Ureter (tissue), 1 donor: ENCODE data around the gene CDCP1. TPM values are rescaled to one million over a fixed set of nuclear protein-coding genes. Genes with fewer than 3 reads are reported as not detected.

ENCODE experiments used
- DNase-seq: peaks from one replicate; pipeline ENCODE4 v3.0.0-alpha.2; 2020; ENCODE audit warnings: low spot score
- total RNA-seq: library from RNA; stranded (reverse); gene quantifications from one replicate; pipeline ENCODE4 v1.2.4, GENCODE V29; 2023
- donor health status: DM: yes; HTN: yes; CAD: no.

Gene CDCP1
- total RNA-seq: 40.6 TPM

DNA sequence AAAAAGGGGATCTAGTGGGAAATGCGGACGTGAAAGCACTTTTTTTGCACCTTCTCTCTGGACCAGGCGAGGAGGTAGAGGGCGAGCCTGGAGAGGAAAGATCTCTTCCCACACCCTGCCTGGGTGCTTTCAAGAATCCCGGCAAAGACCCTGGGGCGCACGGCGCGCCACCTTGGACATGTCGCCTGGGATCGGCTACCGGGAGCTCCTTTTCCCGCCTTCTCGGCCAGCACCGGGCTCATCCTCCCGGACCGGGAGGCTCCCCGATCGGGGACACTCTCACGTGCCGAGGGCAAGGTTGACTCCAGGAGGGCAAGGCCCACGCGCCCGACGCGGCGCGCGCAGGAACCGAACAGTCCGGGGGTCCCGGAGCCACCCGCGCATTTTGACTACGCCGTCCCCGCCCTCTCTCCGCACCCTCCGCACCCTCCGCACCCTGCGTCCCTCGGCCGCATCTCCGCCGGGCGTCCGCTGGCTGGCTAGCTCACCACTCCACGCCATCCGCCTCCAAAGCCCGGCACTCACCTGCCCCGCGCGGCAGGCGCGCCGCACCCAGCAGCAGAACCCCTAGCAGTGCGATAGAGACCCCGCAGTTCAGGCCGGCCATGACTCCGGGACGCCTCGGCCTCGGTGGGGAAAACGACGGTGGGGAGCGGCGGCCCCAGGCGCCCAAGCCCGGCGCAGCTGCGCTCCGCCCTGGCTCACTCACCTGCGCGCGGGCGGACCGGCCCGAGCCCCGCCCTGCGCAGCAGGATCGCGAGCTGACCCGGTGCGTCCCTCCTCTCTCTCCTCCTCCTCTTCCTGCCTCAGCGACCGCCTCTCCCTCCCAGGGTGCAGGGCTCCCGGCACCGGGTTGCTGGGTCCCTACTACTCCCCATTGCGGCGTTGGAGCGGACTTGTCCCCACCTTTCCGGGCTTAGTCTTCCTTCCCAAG lies at the start of gene CDCP1:
Gene CDCP1, minus strand, starts transcription at position 698 of the 934 bp plus-strand sequence. Its CDS starts 91 bp downstream, at position 607.
- peak; percentile 65 for DNase-seq

DNA sequence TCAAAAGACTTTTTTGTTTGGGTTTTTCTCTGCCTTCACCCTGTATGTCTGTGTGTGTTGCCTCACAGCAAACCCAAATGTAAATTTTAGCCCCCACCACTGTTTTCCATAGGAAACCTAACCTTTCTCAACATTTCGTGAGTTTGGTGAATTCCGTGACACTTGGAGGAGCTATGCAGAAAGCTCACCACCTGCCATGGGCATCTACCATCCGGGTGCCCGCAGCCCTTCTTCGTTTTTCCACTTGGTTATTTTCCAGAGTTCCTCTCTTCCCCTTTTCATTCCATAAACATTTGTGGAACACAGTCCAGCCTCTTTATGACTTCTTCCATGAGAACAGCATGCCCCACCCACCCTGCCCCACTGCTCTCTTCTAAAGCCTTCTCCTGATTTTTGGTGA lies 48.6 kb upstream of the CDCP1 start:
- DNase-seq: no peak

DNA sequence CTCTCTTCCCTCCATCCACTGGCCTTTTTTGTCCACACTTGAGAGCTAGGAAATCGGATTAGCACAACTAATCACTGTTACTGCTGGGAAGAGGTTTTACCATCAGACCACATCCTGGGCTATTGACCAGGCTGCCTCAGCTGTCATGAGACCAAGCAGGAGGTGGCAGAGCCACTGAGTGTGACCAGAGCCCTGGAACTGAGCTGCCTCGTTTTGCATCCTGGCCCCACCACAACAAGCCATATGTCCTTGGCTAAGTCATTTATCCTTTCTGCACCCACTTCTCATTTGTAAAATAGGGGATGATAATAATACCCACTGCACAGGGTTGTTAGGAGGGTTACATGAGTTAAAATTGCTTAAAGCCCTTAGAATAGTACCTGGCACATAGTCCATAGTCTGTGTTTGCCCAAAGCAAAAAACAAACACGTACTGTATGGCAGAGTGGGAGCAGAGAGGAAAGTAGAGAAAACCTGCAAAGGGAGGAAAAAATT lies 45.8 kb upstream of the CDCP1 start:
- DNase-seq: no peak

DNA sequence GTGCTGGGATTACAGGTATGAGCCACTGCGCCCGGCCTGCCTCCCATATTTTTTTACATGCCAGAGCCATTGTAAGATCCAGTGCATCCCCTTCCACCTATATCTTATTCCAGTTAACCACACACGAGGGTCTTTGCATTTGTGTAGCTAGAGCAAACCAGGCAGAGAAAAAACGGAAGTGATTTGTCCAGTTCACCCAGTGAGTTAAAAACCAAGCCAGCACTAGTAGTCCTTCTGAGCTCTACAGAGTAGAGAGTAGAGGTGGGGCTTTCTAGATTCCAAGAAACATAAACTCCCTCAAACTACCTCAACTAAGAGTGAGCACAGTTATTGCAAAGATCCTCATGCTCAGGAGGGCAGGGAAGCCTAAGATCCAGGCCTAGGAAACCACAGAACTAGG lies 45.2 kb upstream of the CDCP1 start:
- DNase-seq: no peak

GRCh38 chr3:45188719-45189659 lies 42.8 kb upstream of the CDCP1 start:
- DNase-seq: no peak

- no peak for DNase-seq
Observed at GRCh38 chr3:45187694-45188141, 41.5 kb upstream of the CDCP1 start.

GRCh38 chr3:45186871-45187270 lies 40.7 kb upstream of the CDCP1 start:
- DNase-seq: no peak

DNA sequence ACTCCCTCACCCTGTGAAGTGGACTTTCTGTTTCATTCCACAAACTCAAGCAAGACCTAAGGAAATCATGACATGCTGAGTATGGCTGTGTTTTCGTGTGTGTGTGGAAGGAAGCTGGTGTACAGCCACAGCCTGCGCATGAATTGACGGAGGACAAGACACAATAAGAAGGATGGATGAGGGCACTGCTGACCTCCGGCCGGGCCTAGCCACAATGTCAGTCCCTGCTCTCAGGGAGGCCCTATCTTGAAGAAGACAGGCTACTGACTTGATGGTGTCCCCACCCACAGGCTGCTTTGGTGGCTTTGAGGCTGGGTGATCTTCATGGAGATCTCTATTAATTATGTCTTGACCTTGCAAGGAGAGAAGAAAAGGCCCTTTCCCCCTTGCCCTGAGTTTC lies 39.3 kb upstream of the CDCP1 start:
- DNase-seq: no peak

DNA sequence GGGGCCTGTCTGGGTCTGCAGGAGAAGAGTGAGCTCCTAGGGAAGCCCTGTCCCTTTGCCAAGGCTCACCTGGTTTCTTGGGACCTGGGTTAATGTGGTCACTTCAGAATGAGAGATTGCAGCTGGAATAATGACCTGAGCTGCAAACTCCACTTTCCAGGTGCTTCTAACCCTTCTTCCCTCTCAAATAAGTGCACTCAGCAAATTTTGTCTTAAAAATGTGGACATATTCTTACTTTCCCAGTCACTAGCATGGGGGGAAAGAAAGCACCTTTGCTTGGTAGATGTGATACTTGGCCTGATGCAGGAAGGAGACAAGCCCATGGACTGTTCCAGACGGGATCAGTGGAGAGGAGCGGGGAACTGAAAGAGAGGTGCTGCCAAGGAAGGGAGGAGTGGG lies 38.9 kb upstream of the CDCP1 start:
- no peak for DNase-seq

GRCh38 chr3:45183872-45184262 lies 37.7 kb upstream of the CDCP1 start:
- no peak for DNase-seq

DNA sequence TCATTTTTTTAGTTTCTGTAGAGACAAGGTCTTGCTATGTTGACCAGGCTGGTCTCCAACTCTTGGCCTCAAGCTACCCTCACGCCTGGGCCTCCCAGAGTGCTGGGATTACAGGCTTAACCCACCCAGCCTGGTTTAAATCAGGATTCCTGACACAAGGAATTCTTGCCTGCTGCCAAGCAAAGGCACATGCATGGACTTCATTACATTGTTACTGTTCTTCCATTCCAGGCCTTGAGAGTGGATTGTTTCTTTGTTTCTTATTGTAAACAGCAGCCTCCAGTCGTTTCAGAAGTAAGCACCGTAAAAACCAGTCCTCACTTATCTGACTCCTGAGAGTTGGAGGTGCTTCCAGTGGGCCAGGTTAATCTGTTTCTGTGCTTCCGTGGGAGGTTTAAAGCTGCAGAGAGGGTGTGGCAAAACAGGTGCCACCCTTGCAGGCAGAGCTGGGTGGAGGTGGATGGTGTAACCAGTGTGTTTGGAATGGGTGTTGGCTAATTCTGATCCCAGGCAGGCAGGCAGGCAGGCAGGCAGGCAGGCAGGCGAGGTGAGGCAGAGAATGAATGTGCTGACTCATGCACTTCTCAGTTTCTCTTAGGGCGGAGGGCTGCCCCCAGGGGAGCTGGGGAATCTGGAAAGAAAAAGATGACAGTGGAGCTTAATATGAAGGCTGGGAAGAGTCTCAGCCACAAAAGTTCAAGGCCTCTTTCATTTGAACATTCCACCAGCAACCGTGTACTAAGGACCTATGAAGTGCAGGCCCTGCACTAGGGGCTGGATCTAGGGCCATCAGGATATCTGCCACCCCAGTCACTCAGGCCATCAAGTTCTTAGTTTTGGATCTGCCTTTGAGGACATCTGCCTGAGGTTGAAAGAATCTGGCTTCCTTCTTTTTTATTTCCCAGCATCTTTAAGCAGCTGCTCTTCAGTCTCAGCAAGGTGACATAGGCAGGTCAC lies 37.0 kb upstream of the CDCP1 start:
- peak; percentile 82 for DNase-seq

DNA sequence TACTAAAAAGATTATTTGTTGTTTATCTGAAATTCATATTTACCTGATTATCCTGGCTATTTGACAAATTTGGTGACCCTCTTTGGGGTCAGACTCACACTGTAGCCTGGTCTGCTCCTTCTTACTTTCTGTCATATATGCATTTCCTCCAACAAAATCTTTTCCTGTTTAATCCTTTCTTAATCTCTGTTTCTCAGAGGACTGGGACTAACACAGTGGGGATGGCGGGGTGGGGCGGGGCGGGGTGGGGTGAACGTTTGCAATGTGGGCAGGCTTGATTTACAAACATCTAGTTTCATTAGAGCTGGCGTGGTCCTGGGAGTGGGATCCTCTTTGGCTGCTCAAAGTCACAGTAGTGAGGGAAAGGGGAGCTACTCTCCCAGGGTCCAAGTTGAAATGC lies 35.3 kb upstream of the CDCP1 start:
- no peak for DNase-seq

DNA sequence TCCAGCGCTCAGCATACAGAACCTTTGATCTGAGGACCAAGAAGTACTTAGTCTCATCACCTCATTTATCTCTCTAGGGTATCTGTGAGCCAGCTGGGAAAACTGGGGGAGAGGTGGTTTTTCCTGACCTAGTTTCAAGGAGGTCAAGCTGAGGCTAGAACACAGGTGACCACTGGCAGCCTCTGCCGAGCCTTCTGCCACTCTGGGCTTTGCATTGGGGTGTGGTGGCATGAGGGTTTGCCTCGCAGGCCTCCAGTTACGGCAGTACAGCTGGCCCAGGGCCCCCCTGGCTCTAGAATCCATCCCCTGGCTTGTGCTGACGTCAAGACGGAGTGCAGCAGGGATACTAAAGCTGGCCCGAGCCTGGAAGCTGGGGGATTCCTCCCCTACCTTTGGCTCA lies 34.7 kb upstream of the CDCP1 start:
- DNase-seq: no peak

DNA sequence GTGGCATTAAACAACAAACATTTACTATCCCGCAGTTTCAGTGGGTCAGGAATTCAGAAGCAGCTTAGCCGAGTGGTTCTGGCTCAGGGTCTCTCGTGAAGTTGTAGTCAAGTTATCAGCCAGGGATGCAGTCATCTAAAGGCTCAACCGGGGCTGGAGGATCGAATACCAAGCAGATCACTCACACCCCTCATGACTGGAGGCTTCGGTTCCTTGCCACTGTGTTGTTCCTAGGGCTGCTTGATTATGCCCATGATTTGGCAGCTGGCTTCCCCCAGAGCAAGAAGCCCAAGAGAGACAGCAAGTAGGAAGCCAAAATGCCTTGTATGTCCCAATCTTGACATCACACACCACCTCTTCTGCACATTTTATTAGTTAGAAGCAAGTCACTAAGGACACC lies 33.9 kb upstream of the CDCP1 start:
- no peak for DNase-seq

GRCh38 chr3:45179163-45179562 lies 33.0 kb upstream of the CDCP1 start:
- DNase-seq: no peak

- DNase-seq: no peak
Observed at GRCh38 chr3:45178183-45179023, 32.2 kb upstream of the CDCP1 start.

DNA sequence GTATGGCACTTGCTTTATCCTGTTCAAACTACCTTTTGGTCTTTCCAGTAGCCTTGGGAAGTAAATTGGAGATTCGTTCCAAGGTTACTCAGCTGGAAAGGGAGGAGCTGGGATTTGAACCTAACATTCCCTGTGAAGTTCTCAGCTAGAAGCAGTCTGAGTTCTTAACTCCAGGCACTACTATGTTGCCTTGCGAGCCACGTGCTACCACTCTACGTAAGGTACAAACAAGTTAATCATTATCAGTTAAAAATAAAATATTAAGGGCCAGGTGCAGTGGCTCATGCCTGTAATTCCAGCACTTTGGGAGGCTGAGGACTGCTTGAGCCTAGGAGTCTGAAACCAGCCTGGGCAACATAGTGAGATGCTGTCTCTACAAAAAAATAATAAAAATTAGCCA lies 30.7 kb upstream of the CDCP1 start:
- no peak for DNase-seq

GRCh38 chr3:45174234-45174633 lies 28.1 kb upstream of the CDCP1 start:
- DNase-seq: no peak

DNA sequence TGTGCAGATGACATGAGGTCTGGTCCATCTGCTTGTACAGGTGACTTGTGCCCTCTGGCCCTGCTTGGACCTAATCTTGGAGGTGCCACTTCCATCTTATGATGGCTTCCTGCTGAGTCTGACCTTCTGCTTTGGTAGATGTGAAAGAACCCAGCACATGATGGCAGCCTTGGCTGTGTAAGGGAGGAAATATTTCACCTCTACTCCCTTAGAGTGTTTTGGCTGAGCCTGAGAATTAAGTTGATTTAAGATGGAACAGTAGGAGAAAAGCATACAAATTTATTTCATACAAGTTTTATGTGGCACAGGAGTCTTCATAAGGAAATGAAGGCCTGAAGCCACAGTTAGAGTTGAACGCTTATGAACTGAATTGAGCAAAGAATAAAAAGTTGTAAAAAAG lies 27.6 kb upstream of the CDCP1 start:
- DNase-seq: no peak

DNA sequence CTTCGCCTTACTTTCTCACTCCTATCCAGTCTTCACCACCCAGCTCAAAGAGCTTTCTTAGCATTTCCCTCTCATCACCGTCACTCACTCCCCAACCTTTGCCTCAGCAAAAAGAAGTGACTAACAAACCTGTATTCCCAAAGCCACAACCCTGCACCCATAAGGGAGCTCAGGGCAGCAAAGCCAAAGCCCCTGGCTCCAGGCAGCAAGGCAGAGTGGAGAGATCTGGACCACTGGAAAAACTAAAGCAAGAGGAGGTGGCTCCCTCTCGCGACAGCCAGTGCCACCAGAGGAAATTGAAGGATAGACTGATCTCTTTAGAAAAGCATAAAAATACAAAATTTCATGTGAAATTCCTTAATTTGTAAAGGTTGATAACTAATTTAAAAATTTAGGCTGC lies 25.1 kb upstream of the CDCP1 start:
- no peak for DNase-seq
